ENCODE data around the gene AP5S1.

The AP5S1 gene

DNA sequence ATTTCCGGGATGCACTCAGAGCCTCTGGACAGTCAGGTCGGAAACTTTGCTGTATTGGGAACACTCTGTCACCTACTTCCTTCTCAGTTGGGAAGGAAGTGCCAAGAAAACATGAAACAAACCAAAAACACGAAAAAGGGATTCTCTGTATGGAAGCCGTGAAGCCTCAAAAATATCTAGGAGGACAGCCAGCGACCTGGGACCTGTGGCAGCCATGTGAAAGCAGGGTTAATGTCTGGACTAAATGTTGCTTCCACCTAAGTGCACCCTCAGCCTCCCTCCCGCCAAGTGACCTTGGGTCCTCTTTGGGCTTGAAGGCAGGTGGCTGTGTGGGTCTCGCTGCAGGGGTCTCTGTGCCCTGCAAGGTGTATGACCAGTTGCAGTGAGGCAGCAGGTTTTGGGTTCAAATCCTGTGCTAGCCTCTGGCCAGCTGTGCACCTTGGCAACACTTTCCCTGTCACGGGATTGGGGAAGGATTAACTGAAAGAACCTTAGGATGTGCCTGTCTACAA is 27.1 kb downstream of the AP5S1 start:
- peak overlapping the region; percentile 87 for H3K4me3 ChIP-seq (ENCODE audit: low read length)
- peaks cover 10% of the 10 kb centered on the region for H3K4me1 ChIP-seq (ENCODE audit: insufficient read depth, low read length)
- H3K36me3 ChIP-seq (ENCODE audit: insufficient read depth, low read length) = no peaks in the 10 kb centered on the region
- no peaks in the 10 kb centered on the region for H3K27me3 ChIP-seq (ENCODE audit: insufficient read depth, low read length)
- peak overlapping the region; percentile 96 for H2AFZ ChIP-seq (ENCODE audit: low read depth, low read length)
- H3K9me3 ChIP-seq (ENCODE audit: low read length) = no peaks in the 10 kb centered on the region

DNA sequence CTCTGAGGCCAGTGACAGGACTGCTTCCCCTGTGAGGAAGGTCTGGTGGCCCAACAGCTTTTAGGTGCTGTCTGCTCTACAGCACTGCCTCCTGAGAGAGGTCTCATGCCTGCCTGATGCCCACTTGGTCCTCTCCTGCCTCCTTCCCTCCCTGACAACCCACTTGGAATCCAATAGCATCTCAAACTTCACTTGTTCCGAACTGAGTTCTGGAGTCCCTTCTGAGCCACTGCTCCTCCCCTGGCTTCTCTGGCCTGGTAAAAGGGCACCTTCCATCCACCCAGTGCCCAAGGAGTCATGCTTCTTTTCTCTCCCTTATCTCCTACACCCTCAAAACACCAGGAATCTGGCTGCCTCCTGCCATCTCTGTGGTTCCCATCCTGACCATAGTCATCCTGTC is 28.2 kb downstream of the AP5S1 start:
- no peak overlapping the region for H3K4me3 ChIP-seq (ENCODE audit: low read length)
- no peaks in the 10 kb centered on the region for H3K36me3 ChIP-seq (ENCODE audit: insufficient read depth, low read length)
- H3K9me3 ChIP-seq (ENCODE audit: low read length) = no peaks in the 10 kb centered on the region

DNA sequence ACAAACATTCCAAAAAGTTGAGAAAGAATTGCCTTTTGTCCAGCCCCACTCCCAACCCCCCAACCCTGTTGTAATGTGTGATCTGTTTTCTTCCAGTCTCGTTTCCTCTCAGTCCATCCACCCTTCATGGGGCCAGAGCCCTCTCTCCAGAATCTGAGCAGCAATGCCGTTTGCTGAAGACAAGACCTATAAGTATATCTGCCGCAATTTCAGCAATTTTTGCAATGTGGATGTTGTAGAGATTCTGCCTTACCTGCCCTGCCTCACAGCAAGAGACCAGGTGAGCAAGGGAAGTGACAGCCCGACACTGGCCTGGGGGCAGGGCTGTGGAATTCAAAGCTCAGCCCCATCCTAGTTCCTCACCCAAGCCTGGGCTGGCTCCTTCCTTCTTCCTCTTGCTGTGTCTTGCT is 34.1 kb downstream of the AP5S1 start:
- no peaks in the 10 kb centered on the region for H3K27me3 ChIP-seq (ENCODE audit: insufficient read depth, low read length)
- H2AFZ ChIP-seq (ENCODE audit: low read depth, low read length) = no peak overlapping the region
- peaks cover 30% of the 10 kb centered on the region for H3K36me3 ChIP-seq (ENCODE audit: insufficient read depth, low read length)
- H3K4me3 ChIP-seq (ENCODE audit: low read length) = no peak overlapping the region
- no peaks in the 10 kb centered on the region for H3K4me1 ChIP-seq (ENCODE audit: insufficient read depth, low read length)
- H3K9me3 ChIP-seq (ENCODE audit: low read length) = no peaks in the 10 kb centered on the region

More for the DNA sequence above, 28.2 kb downstream of the AP5S1 start:
- Histone ChIP-seq H2AFZ (ENCODE audit: low read depth, low read length) (no peak overlapping the region), H3K27me3 (ENCODE audit: insufficient read depth, low read length) (no peaks in the 10 kb centered on the region), H3K4me1 (ENCODE audit: insufficient read depth, low read length) (peaks cover 10% of the 10 kb centered on the region)

DNA sequence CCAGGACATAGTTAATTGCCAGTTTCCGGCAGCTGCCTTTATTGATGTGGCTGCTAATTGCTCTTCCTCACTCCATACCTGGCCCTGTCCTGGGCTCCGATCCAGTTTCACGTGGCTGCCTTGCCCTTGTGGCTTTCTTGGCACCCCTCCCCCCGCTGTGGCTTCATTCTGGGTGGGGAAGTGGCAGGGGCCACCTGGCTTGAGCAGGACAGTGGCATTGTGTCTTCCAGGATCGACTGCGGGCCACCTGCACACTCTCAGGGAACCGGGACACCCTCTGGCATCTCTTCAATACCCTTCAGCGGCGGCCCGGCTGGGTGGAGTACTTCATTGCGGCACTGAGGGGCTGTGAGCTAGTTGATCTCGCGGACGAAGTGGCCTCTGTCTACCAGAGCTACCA is 37.1 kb downstream of the AP5S1 start:
- peaks cover 45% of the 10 kb centered on the region for H3K36me3 ChIP-seq (ENCODE audit: insufficient read depth, low read length)
- H3K4me3 ChIP-seq (ENCODE audit: low read length) = no peak overlapping the region
- H3K4me1 ChIP-seq (ENCODE audit: insufficient read depth, low read length) = no peaks in the 10 kb centered on the region
- H3K9me3 ChIP-seq (ENCODE audit: low read length) = peaks cover 6% of the 10 kb centered on the region
- H2AFZ ChIP-seq (ENCODE audit: low read depth, low read length) = no peak overlapping the region
- no peaks in the 10 kb centered on the region for H3K27me3 ChIP-seq (ENCODE audit: insufficient read depth, low read length)

DNA sequence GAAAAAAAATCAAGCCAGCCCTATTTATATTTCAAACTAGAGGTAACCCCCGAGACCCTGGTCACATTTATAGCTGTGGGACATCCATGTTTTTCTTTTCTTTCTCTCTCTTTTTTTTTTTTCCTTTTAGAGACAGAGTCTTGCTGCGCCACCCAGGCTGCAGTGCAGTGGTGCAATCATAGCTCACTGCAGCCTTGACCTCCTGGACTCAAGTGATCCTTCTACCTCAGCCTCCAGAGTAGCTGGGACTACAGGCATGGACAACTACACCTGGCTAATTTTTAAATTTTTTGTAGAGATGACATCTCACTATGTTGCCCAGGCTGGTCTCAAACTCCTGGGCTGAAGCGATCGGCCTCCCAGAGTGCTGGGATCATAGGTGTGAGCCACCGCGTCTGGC is 38.3 kb downstream of the AP5S1 start:
- Histone ChIP-seq H3K27me3 (ENCODE audit: insufficient read depth, low read length) (no peaks in the 10 kb centered on the region), H3K4me1 (ENCODE audit: insufficient read depth, low read length) (no peaks in the 10 kb centered on the region), H3K36me3 (ENCODE audit: insufficient read depth, low read length) (peaks cover 57% of the 10 kb centered on the region), H2AFZ (ENCODE audit: low read depth, low read length) (no peak overlapping the region), H3K9me3 (ENCODE audit: low read length) (peaks cover 6% of the 10 kb centered on the region), H3K4me3 (ENCODE audit: low read length) (no peak overlapping the region)

DNA sequence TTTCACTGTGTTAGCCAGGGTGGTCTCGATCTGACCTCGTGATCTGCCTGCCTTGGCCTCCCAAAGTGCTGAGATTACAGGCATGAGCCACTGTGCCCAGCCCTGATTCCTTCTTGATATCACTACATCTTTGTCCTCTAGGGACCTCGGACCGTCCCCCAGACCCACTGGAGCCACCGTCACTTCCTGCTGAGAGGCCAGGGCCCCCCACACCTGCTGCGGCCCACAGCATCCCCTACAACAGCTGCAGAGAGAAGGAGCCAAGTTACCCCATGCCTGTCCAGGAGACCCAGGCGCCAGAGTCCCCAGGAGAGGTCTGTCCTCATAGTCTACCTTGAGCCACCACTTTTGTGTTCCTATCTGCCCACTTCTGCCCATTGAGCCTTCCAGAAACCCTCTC is 40.8 kb downstream of the AP5S1 start:
- Histone ChIP-seq H3K9me3 (ENCODE audit: low read length) (peaks cover 6% of the 10 kb centered on the region), H3K4me3 (ENCODE audit: low read length) (no peak overlapping the region), H3K36me3 (ENCODE audit: insufficient read depth, low read length) (peaks cover 74% of the 10 kb centered on the region), H2AFZ (ENCODE audit: low read depth, low read length) (no peak overlapping the region), H3K4me1 (ENCODE audit: insufficient read depth, low read length) (no peaks in the 10 kb centered on the region), H3K27me3 (ENCODE audit: insufficient read depth, low read length) (no peaks in the 10 kb centered on the region)

DNA sequence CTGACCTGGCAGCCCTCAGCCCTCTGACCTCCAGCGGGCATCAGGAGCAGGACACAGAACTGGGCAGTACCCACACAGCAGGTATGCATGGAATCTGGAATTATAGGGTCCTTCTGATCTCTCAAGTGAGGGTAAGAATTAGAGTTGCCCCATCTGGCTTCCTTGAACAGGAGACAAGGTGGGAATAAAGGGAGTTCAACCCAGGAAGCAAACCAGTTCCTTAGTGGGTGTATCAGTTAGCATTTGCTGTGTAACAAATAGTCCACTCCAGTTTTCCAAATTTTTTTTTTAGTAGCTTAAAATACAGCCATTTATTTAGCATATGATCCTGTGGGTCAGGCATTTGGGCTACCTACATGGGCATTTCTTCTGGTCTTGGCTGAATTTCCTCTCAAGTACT is 42.0 kb downstream of the AP5S1 start:
- H3K4me1 ChIP-seq (ENCODE audit: insufficient read depth, low read length) = no peaks in the 10 kb centered on the region
- H3K36me3 ChIP-seq (ENCODE audit: insufficient read depth, low read length) = peaks cover 69% of the 10 kb centered on the region
- H3K4me3 ChIP-seq (ENCODE audit: low read length) = no peak overlapping the region
- H3K27me3 ChIP-seq (ENCODE audit: insufficient read depth, low read length) = no peaks in the 10 kb centered on the region
- peaks cover 6% of the 10 kb centered on the region for H3K9me3 ChIP-seq (ENCODE audit: low read length)
- H2AFZ ChIP-seq (ENCODE audit: low read depth, low read length) = no peak overlapping the region

DNA sequence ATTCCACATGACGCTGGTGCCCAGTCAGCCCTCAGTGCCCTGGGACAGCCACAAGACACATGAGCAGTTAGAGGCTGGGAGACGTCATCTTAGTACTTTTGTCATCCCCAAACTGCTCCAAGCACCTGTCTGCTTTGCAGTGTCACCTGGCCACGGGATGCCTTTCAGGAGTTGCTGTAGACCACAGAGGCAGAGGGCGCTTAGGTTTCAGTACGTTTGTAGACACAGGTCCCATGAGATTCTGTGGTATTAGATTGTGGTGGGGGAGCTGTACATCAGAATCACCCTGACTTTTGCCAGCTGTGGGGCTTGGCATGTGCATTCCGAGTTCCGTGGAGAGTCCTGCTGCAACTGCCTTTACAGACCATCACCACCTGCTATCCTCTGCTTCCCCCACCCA is 43.0 kb downstream of the AP5S1 start:
- peaks cover 6% of the 10 kb centered on the region for H3K9me3 ChIP-seq (ENCODE audit: low read length)
- peaks cover 66% of the 10 kb centered on the region for H3K36me3 ChIP-seq (ENCODE audit: insufficient read depth, low read length)
- no peak overlapping the region for H3K4me3 ChIP-seq (ENCODE audit: low read length)
- no peaks in the 10 kb centered on the region for H3K27me3 ChIP-seq (ENCODE audit: insufficient read depth, low read length)
- H3K4me1 ChIP-seq (ENCODE audit: insufficient read depth, low read length) = no peaks in the 10 kb centered on the region
- no peak overlapping the region for H2AFZ ChIP-seq (ENCODE audit: low read depth, low read length)

DNA sequence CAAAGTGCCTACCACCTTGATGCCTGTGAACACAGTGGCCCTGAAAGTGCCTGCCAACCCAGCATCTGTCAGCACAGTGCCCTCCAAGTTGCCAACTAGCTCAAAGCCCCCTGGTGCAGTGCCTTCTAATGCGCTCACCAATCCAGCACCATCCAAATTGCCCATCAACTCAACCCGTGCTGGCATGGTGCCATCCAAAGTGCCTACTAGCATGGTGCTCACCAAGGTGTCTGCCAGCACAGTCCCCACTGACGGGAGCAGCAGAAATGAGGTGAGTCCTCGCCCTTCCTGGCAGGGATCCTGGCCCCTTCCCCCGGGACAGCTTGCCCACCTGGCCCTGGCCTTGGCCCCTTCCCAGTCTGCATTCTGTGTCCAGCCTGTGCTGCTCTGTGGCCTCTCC is 44.2 kb downstream of the AP5S1 start:
- peaks cover 6% of the 10 kb centered on the region for H3K9me3 ChIP-seq (ENCODE audit: low read length)
- no peak overlapping the region for H2AFZ ChIP-seq (ENCODE audit: low read depth, low read length)
- no peak overlapping the region for H3K4me3 ChIP-seq (ENCODE audit: low read length)
- no peaks in the 10 kb centered on the region for H3K4me1 ChIP-seq (ENCODE audit: insufficient read depth, low read length)
- peaks cover 61% of the 10 kb centered on the region for H3K36me3 ChIP-seq (ENCODE audit: insufficient read depth, low read length)
- H3K27me3 ChIP-seq (ENCODE audit: insufficient read depth, low read length) = no peaks in the 10 kb centered on the region

DNA sequence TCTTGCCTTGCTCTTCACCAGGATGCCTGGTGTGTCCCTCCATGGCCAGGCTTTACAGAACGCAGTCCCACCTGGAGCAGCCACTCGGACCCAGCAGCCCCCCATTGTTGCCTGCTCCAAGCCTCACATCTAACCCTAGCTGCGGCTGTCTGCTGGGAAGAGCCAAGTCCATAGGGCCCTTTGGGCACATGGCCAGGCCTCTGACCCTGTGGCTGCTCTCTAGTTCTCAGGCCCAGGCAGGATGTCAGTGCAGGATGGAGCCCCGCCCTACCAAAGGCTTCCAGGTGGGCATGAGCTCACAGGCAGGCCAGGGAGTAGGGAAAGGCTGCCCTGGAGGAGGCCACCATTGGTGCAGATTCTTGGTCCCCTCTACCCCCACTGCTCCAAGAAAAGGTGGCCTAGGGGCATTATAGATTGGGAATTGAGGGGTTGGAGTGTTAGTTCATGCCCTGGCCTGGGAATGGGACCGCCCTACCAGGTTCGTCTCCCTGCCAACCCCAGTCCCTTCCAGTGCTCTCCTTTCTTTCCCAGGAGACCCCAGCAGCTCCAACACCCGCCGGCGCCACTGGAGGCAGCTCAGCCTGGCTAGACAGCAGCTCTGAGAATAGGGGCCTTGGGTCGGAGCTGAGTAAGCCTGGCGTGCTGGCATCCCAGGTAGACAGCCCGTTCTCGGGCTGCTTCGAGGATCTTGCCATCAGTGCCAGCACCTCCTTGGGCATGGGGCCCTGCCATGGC is 45.0 kb downstream of the AP5S1 start:
- Histone ChIP-seq H3K27me3 (ENCODE audit: insufficient read depth, low read length) (no peaks in the 10 kb centered on the region), H3K36me3 (ENCODE audit: insufficient read depth, low read length) (peaks cover 59% of the 10 kb centered on the region), H3K9me3 (ENCODE audit: low read length) (peaks cover 6% of the 10 kb centered on the region), H3K4me1 (ENCODE audit: insufficient read depth, low read length) (no peaks in the 10 kb centered on the region), H2AFZ (ENCODE audit: low read depth, low read length) (no peak overlapping the region), H3K4me3 (ENCODE audit: low read length) (no peak overlapping the region)

DNA sequence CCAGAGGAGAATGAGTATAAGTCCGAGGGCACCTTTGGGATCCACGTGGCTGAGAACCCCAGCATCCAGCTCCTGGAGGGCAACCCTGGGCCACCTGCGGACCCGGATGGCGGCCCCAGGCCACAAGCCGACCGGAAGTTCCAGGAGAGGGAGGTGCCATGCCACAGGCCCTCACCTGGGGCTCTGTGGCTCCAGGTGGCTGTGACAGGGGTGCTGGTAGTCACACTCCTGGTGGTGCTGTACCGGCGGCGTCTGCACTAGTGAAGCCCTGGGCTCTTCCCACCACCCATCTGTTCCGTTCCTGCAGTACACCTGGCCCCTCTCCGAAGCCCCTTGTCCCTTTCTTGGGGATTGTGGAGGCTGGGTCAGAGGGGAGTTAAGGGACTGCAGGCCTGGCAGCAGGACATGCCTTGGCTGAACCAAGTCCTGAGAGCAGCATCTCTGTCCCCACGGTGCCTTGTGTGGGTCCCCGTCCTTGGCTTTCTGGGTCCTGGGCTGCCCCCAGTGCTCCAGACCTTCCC is 45.6 kb downstream of the AP5S1 start:
- H3K9me3 ChIP-seq (ENCODE audit: low read length) = peaks cover 6% of the 10 kb centered on the region
- no peaks in the 10 kb centered on the region for H3K4me1 ChIP-seq (ENCODE audit: insufficient read depth, low read length)
- H3K4me3 ChIP-seq (ENCODE audit: low read length) = no peak overlapping the region
- no peaks in the 10 kb centered on the region for H3K27me3 ChIP-seq (ENCODE audit: insufficient read depth, low read length)
- peaks cover 59% of the 10 kb centered on the region for H3K36me3 ChIP-seq (ENCODE audit: insufficient read depth, low read length)
- no peak overlapping the region for H2AFZ ChIP-seq (ENCODE audit: low read depth, low read length)

DNA sequence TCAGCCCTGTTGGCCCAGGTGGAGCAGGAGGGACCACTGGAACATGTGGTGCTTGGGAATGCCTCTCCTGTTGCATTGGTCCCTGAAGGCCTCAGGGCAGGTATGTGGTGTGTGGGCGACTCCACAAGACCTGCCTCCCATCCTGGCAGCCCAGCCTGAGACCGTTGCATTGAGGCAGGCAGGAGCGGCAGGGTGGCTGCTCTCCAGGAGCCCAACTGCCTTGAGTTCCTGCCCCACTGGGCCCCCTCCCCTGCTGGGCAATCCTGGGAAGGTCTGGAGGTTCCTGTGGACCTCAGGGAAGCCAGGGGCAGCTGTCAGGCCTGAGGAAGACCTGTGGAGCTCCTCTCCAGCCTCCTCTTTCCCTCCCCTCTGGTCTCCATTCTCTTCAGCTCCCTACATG is 46.1 kb downstream of the AP5S1 start:
- Histone ChIP-seq H2AFZ (ENCODE audit: low read depth, low read length) (no peak overlapping the region), H3K36me3 (ENCODE audit: insufficient read depth, low read length) (peaks cover 55% of the 10 kb centered on the region), H3K9me3 (ENCODE audit: low read length) (peaks cover 5% of the 10 kb centered on the region), H3K4me1 (ENCODE audit: insufficient read depth, low read length) (no peaks in the 10 kb centered on the region), H3K27me3 (ENCODE audit: insufficient read depth, low read length) (no peaks in the 10 kb centered on the region), H3K4me3 (ENCODE audit: low read length) (no peak overlapping the region)

DNA sequence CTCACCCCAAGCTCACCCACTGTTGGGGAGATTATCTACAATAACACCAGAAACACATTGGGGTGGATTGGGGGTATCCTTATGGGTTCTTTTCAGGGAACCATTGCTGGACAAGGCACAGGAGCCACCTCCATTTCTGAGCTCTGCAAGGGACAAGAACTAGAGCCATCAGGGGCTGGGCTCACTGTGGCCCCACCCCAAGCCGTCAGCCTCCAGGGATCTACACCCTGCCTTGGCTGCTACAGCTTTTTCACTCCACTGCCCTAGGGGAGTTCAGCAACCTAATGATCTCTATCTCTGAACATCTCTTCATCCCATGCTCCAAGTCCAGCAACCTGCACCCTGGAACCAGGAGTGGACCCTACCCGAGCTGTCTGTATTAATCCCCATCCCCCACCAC is 47.5 kb downstream of the AP5S1 start:
- Histone ChIP-seq H3K9me3 (ENCODE audit: low read length) (no peaks in the 10 kb centered on the region), H3K4me1 (ENCODE audit: insufficient read depth, low read length) (no peaks in the 10 kb centered on the region), H3K27me3 (ENCODE audit: insufficient read depth, low read length) (no peaks in the 10 kb centered on the region), H2AFZ (ENCODE audit: low read depth, low read length) (no peak overlapping the region), H3K4me3 (ENCODE audit: low read length) (no peak overlapping the region), H3K36me3 (ENCODE audit: insufficient read depth, low read length) (peaks cover 51% of the 10 kb centered on the region)
